Lower leg skin (tissue), 3 donors: ENCODE results near the gene SORBS2.
"Not testable (repeated sequence)": the region's sequence is repeated elsewhere in the genome, so short reads cannot be mapped to it uniquely, and the experiment has no call there.

ENCODE experiments used
- POLR2A ChIP-seq, 2 donors: fragments of 450-650 bp; IDR thresholded peaks; one replicate each; pipeline ENCODE4 v1.6.1; 2016 to 2017; ENCODE audit warnings: antibody characterized with exemption in 2 of 2, mild to moderate bottlenecking in 1 of 2, moderate library complexity in 1 of 2
- TF ChIP-seq, protein P1 (sequence below), 3 donors: fragments of 450-650 bp; IDR thresholded peaks; one replicate each; pipeline ENCODE4 v1.5.1; 2016; ENCODE audit warnings: antibody characterized with exemption in 3 of 3, mild to moderate bottlenecking in 3 of 3, moderate library complexity in 2 of 3

DNA sequence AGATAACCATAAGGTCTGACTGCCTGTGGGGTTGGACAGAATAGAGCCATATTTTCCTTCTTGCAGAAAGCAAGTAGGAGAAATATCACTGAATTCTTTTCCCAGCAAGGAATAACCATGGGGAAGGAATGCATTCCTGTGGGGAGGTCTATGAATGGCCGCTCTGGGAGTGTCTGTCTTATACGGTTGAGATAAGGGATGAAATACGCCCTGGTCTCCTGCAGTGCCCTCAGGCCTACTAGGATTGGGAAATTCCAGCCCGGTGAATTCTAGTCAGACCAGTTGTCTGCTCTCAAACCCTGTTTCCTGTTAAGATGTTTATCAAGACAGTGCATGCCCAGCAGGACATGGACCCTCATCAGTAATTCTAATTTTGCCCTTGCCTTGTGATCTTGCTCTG, 45.6 kb upstream of the SORBS2 start:
- TF ChIP-seq, protein P1, sequence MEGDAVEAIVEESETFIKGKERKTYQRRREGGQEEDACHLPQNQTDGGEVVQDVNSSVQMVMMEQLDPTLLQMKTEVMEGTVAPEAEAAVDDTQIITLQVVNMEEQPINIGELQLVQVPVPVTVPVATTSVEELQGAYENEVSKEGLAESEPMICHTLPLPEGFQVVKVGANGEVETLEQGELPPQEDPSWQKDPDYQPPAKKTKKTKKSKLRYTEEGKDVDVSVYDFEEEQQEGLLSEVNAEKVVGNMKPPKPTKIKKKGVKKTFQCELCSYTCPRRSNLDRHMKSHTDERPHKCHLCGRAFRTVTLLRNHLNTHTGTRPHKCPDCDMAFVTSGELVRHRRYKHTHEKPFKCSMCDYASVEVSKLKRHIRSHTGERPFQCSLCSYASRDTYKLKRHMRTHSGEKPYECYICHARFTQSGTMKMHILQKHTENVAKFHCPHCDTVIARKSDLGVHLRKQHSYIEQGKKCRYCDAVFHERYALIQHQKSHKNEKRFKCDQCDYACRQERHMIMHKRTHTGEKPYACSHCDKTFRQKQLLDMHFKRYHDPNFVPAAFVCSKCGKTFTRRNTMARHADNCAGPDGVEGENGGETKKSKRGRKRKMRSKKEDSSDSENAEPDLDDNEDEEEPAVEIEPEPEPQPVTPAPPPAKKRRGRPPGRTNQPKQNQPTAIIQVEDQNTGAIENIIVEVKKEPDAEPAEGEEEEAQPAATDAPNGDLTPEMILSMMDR (IDR thresholded peaks at IDR 0.05): not testable (repeated sequence)
- TF ChIP-seq POLR2A (IDR thresholded peaks at IDR 0.05): not testable (repeated sequence)
